H1 (cell line): ENCODE data around the gene MRPL27. TPM values are rescaled to one million over a fixed set of nuclear protein-coding genes. Genes with fewer than 3 reads are reported as not detected.

ENCODE experiments used
- KDM5A ChIP-seq: fragments of 200-600 bp; IDR thresholded peaks from 2 replicates; pipeline ENCODE4 v1.7.1; 2012; ENCODE audit warnings: mild to moderate bottlenecking, low read length, inconsistent platforms, mixed read lengths
- SIRT6 ChIP-seq: IDR thresholded peaks from one replicate; pipeline ENCODE4 v1.7.1; 2012; ENCODE audit warnings: low read length, inconsistent platforms
- polyA plus RNA-seq, 7 experiments: library from polyadenylated mRNA; depleted of rRNA in 3 of 7; stranded (reverse) in 5 of 7; unstranded in 2 of 7; fragments of >200 nt in 5 of 7; fragments of 200-250 nt in 2 of 7; gene quantifications; 1 replicate in 5 of 7; 2 replicates in 1 of 7; 4 replicates in 1 of 7; pipeline versions ENCODE4 v1.2.1 to v1.2.3, GENCODE V29; 2011 to 2013; ENCODE audit warnings: missing spikeins in 2 of 7, mixed read lengths in 2 of 7
- total RNA-seq: library from RNA; stranded (reverse); fragmentation: NEBNext Ultra II Directional; extraction: Animal tissue kit (Norgen Biotek cat#: 25700); gene quantifications from 2 replicates; pipeline ENCODE4 v1.2.1, GENCODE V29; 2021

The MRPL27 gene
- total and polyA plus RNA-seq, 2 of the 8 experiments (the other 6 are each of a cell fraction or from before 2014, with no cell fraction given): 75.6 to 135 TPM

DNA sequence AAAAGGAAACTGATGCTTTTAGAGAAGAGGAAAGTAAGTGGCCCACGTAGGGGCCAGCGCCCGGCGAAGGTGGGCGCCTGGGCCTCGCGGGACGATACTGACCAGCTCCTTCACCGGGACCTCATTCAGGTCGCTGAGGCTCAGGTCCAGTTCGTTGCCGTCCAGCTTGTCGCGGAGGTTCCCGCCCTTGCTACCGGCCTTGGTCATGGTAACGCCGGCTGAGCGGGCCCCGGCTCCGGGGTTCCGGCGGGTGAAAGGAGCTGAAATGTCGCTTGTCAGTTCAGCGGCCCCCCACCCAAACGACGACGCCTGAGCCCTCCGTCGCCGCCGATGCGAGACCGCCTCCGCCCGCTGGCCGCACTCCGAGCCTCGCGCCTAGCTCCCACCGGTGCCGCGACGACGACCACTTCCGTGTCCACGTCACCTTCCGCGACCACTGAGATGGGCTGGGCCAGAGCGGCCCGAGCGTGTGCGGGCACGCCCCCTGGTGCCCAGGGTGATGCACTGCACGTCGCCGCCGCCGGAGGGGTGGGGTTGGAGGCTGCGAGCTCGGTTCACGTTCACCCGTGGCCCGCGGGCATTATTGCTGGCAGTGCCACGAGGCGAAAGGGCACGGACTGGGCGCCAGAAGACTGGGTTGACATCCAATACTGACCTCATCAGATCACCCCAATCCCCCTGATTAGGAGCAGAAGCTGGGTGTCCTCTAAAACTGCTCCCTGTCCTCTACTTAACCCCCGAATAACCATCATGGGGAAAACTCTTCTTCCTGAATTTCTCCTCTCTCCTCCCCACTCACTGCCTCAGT is 24.3 kb upstream of the MRPL27 start, which contains the start of gene LRRC59 (continued):
- no peak for TF ChIP-seq SIRT6
- TF ChIP-seq KDM5A: no peak
